Head of caudate nucleus (tissue), 42 donors: ENCODE data around the gene IGLL1.
"Not testable (repeated sequence)": the region's sequence is repeated elsewhere in the genome, so short reads cannot be mapped to it uniquely, and the experiment has no call there.

Experiments used
- DNase-seq, 42 donors: peaks; one replicate each; pipeline versions ENCODE4 v3.0.0 to v3.0.0-alpha.2; 2020 to 2021; ENCODE audit warnings: mixed read lengths in 7 of 42
- intact Hi-C: fragments of 100-400 bp; cut with DNase I; formaldehyde crosslinking; loops from one replicate; pipeline ENCODE4 v1.15.0; 2022

Gene IGLL1

DNA sequence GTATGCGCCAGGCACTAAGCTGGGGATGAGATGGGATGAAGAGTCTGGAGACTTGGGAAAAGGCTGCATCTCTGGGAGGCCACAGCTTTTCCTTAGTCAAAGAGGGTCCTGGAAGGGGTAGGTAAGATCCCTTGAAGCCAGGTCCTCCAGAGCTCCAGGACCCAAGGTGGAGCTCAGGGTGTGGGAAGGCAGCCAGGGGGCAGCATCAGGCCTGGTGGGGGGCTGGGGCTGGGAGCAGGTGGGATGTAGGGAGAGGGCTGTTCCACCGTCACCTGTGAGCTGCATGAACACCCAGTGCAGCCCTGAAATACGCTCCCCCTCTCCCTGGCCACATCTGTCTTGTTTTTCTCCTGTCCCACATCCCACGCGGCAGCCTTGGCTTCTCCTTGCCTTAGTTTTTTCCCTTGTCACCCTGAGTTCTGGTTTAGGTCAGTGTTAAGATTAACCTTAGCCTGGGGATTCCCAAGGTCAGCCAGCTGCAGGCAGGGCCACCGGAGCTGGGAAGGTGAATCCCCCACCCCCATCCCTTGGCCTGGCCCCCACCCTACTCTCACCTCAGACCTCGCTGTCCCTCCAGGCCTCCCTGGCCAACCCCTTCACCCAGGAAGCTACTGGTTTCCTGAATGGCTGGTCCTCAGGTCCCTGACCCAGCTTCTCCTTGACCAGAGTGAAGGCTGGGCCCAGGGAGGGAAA is 17.6 kb upstream of the IGLL1 start:
- intact Hi-C loops, DNase-seq: not testable (repeated sequence)

DNA sequence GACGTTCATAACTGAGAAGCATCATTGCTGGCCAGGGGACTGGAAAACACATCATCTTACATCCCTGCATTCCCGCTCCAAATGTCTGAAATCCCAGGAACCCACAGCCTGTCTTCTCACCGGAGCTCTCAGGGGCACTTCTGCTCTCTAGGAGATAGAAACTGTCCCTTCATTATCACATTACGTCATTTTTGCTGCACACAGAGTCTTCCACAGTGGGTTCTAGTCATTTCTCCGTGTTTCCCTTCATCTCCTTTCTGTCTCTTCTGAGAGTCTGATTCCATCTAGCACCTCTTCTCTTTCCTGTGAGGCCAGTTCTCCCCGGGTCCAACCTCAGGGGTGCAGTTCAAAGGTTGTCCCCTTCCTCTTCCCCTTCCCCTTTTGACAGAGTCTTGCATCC is 15.8 kb upstream of the IGLL1 start:
- intact Hi-C loops, DNase-seq: not testable (repeated sequence)

DNA sequence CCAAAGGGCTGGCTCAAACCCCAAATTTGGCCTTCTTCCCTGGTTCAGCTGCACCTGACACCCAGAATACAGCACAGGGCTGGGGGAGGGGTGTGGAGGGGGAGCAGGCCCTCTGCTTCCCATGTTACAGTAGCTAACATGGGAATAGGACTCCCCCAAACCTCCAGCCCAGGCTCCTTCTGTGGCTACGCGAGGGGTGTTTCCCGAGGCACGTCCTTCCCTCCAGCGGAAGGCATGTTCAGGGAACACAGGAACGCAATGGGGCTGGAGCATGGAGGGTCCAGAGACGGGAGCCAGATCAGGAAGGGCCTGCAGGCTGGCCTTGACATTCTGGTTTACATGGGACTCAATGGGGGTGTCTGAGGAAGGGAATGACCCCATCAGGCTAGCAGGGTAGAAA is 11.8 kb upstream of the IGLL1 start:
- intact Hi-C loops: no loop called here
- no peak for DNase-seq

DNA sequence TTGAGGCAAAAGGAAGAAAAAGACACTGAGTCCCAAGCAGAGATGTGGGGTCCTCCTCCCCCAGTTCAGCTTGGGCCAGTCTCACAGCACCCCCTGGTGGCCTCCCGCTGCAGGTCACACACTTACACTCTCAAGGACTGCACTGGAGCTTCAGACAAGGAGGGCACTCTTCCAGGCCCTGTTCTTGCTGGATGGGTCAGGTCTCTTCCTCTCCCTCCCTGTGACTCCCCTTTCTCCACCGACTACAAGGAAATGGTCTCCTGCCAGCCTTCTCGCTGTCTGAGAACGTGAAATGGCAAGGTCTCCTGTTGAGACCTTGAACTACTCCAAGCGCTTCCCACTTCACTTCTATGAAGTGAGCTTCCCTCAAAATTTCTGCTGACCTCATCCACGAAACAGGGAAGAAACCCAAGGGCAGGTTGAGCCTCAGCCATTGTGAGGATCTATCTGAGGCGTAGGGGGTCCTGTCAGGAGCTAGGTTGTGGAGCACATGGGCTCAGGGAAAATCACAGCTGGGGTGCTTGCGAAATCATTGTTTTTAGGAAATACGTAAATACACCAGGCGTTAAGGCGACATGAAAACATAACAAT is 11.2 kb upstream of the IGLL1 start:
- intact Hi-C loops: no loop called here
- peak; percentile 41 to 86 (median 72) for DNase-seq

DNA sequence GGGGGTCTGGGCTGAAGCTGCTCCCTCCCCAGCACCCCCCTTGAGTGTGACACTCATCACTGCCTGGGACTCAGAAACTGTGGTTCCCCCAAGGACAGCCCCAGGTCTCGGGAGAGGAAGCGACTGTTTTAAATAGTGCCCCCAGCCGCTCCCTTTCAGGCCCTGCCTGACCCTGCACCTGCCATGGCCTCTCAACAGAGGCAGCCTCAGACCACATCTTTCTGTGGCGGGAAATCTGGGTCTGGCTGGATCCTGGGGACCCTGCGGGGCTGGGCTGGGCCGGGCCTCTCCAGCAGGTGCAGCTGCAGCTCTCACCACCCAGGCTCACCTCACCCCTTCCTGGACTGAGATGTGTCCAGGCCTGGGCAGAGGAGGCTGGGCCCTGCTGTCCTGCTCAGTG is 3.7 kb upstream of the IGLL1 start:
- intact Hi-C loops: no loop called here
- no peak for DNase-seq

DNA sequence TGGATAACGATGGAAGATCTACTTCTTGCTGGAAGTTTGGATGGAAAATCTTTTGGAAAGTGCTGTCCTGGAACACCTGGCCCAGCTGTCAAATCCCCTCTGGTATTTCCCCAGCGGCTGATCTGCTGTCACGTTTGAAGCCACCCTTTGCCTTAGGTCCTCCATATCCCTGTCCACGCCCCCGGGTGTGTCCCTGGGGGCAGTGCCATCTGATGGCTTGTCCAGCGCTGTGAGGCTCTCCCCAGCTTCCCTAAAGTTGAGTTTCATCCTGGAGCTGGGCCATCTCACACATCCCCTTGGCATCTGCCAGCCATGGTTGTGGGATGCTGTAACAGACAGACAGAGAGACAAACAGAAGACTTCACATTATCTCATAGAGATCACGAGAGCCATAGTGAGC is 3.1 kb upstream of the IGLL1 start:
- DNase-seq: no peak
- intact Hi-C loops: no loop called here

DNA sequence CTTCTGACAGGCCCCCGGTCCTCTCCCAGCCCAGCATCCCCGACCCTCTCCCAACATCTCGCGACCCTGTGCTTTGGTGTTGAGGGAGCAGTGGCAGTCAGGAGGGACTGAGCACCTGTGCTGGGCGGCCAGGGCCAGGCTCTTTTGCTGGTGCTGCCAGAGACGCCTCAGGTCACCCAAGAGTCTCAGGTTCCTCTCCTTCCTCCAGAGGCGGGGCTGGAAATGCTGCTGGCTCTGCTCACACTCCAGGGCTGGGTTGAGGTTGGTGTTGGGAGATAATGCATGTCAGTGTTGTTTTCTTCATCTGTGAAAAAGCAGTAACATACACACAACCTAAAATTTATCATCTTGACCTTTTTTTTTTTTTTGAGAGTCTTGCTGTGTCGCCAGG is 1.2 kb upstream of the IGLL1 start:
- intact Hi-C loops: no loop called here
- DNase-seq: no peak

DNA sequence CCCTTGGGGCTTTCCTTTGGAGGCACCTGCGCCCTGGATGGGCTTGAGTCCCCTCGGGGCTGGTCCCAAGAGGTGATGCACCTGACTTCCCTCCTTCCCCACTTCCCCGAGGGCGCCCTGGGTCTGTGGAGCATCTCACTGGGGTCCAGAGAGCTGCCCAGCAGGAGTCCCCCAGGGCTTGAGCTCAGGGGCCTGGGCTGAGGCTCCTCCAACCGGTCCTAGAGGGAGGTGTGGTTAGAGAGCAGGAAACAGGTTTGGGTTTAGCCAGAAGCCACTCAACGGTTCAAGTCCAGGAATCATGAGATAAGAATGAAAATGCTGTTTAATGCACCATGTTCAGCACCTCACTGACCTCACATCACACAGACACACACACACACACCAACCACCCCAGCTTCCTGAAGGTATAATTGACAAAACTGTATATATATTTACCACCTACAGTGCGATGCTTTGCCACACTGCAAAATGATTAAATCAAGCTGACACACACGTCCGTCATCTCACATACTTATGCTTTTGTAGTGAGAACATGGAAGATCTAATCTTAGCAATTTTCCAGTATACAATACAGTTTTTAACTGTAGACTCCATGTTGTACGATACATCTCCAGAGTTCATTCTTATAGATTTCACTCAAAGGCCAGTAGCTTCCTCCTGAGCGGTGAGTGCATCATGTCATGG is 628 bp upstream of the IGLL1 start:
- intact Hi-C loops: no loop called here
- DNase-seq: no peak

DNA sequence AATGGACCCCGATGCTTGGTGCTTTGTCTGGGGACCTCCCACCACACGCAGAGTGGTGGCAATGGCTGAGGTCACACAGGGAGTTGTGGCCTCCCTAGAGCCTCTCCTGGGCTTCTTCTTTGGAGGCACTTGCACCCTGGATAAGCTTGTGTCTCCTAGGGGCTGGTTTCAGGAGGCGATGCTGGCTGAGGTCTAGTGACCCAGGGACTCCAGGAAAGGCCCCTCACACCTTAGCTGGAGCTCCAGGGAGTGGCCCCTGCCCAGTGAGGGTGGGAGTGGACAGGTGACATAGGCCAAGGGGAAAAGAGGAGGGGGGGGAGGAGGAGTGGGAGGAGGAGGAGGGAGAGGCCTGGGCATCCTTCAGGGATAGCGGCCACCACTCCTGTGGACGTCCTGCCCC is 810 bp downstream of the IGLL1 start:
- no peak for DNase-seq
- intact Hi-C loops: no loop called here

DNA sequence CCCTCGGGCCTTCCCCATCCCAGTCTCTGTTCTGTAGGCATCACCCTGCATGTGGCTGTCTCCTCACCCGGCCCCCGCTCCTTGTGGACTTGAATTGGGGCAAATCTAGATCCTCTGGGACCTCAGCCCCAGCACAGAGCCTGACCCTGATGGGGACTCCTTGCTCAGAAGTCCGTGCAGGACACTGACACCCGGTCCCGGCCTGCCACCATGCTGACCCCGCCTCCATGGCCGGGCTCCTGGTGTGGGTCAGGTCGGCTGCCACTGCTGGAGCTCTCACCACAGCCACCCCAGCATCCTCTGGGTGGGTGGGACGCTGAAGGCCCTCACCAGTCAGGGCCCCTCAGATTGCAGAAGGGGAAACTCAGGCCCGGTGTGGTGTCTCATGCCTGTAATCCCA is 1.8 kb downstream of the IGLL1 start:
- intact Hi-C loops: no loop called here
- no peak for DNase-seq

DNA sequence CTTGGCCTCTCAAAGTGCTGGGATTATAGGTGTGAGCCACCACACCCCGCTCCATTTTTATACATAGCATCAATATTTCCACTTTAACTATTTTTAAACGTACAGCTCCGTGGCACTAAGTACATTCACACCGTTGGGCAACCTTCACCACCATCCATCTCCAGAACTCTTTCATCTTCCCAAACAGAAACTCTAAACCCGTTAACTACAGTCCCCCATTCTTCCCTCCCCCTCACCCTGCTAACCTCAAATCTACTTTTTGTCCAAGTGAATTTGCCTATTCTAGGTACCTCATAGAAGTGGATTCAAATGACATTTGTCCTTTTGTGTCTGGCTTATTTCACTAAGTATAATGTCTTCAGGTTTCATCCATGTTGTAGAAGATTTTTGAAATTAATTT is 3.4 kb downstream of the IGLL1 start:
- intact Hi-C loops: no loop called here
- no peak for DNase-seq

DNA sequence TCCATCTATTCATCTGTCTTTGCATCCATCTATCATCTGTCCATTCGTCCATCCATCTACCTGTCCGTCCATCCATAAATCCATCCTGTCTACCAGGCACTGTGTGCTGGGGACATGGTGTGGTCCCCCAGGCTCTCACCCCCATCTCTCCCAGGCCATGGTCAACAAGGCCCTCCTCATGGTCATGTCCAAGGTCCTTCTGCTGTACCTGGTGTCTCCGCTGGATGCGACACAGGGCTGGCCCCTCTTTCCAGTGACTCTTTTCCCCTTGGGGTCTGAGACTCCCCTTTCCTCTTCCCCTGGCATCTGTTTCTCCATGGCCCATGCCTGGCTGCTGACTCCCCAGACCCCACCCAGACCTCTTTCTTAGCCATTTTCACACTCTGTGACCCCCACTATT is 4.5 kb downstream of the IGLL1 start:
- DNase-seq: no peak
- intact Hi-C loops: no loop called here

DNA sequence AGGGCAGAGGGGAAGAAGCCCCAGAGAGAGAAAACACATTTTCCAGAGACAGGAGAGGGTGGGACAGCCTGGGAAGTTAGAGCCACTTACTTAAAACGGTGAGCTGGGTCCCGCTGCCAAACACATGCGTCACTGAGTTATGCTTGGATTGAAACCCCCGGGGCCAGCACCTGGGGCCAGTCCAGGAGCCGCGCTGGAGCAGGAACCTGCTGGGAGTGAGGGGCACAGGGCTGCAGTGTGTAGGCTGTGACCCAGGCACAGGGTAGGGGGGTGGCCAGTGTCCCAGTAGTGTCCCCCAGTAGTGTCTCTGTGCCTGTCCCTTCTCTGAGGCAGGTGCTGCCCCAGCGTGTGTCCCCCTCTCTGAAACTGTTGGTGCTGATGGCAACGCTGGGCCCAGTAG is 5.2 kb downstream of the IGLL1 start:
- no peak for DNase-seq
- intact Hi-C loops: no loop called here

DNA sequence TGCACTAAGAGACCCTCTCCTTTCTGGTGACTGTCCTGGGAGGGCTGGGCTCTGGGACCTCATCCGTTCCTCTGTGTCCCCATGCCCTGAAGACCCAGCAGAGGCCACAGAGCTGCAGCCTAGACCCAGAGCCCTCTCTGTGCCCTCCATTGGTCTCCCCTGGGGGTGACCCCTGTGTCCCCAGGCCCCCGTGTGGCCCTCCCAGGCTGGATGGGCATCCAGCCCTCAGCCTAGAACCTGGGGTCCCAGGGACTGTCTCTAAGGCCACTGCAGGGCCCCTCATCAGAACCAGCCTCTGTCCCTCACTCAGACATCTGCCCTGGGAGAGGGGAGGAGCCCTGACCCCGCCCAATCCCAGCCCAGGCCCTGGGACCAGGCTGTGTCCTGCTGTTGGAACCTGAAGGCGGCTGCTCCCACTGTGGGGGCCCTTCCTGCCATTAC is 5.7 kb downstream of the IGLL1 start:
- intact Hi-C loops: no loop called here
- DNase-seq: no peak

DNA sequence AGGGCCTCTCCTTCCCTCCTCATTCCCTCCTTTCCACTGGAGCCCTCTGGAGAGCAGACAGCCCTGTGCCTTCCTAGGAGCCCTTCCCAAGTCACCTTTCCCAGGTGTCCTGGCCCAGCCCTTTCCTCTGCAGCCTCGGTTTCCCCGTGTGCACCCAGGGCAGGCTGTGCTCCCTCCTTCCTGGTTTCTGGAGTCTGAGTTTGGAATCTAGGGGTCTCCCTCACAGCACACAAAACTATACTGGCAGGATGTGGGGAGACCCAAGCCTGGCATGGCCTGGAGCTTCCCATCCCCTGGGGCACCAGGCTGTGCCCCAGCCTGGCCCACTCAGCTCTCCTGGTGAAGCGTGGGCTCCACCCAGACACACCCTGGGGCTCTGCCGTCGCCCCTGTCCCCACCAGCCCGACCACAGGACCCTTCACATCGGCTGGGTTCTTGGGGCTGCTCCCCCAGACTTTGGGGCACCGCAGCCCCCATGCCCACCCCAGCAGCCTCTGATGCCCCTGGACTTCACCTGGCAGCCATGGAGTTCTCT is 6.3 kb downstream of the IGLL1 start:
- DNase-seq, intact Hi-C loops: not testable (repeated sequence)

DNA sequence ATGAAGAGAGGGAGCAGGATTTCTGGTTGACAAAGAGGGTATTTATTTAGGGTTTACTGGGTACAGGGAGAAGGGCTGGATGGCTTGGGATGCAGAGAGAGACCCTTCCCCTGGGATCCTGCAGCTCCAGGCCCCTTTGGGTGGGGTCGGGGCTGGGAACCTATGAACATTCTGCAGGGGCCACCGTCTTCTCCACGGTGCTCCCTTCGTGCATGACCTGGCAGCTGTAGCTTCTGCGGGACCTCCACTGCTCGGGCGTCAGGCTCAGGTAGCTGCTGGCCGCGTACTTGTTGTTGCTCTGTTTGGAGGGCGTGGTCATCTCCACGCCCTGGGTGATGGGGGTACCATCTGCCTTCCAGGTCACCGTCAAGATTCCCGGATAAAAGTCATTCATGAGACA is 7.0 kb downstream of the IGLL1 start:
- not testable (repeated sequence) for DNase-seq

DNA sequence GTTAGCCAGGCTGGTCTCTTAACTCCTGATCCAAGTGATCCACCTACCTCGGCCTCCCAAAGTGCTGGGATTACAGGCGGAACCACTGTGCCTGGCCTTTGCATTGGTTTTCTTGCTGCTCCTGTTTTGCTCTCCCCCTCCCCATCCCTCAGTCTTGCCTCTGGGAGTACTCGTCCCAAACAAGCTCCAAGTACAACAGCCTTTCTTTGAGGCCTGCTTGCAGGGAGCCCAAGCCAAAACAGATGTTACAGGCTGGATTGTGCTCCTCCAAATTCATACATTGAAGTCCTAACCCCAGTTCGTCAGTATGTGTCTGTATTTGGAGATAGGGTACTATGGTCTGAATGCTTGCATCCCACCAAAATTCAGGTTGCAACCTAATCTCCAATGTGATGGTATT is 8.6 kb downstream of the IGLL1 start:
- intact Hi-C loops: no loop called here
- no peak for DNase-seq

More for the DNA sequence above, 7.0 kb downstream of the IGLL1 start:
- intact Hi-C loops: not testable (repeated sequence)

DNA sequence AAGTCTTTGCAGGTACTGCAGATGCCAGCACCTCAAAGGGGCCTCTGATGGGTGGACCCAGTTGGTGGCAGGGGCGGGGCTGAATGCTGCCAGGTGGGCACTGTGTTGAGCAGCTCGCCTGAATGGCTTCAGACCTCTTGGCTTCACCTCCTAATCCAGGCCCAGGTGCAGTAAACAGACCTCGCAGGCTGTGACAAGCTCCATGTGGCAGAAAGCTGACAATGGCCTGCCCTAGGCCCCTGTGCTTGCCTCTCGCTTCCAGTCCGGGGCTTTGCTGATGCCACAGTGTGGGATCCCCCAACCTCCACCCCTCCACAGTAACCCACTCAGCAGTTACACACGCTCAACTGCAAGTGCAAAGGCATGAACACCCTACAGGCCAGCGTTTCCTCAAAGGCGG is 9.4 kb downstream of the IGLL1 start:
- intact Hi-C loops: no loop called here
- DNase-seq: no peak

DNA sequence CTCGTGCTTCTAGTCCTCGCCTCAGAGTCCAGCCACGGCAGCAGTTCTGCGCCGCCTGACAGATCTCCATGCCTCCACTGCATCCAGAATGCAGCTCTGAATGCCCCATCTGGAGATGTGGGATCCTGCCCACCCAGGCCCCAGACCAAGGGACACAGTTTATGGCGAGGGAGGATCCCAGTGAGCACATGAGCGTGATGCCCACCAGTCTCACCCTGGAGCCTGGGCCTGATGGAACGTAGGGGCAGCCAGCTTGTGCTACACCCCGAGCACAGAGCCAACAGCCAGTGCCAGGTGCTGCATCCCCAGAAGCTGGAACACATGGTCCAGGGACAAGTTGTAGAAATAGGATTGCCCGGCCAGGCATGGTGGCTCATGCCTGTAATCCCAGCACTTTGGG is 10.4 kb downstream of the IGLL1 start:
- intact Hi-C loops: no loop called here
- no peak for DNase-seq

DNA sequence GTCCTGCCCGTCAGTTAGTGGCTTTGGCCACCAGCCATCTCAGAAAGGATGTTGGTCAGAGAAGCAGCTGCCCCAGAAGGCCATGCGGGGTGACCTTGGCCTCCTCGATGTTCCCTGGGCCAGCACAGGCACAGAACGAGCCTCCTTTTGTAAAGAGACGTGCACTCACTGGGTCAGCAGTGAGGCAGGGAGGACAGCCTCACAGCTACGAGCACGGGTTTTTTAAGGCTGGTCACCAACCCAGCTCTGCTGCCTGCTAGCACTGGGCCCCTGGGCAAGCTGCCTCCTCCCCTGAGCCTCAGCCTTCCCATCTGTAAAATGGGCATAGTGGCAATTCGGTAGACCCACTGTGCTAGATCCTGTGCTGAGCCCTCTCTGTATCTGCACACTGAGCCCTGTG is 10.8 kb downstream of the IGLL1 start:
- DNase-seq: no peak
- intact Hi-C loops: no loop called here
